ENCODE measurements around the gene UBE2G1. TPM values are rescaled to one million over a fixed set of nuclear protein-coding genes. Genes with fewer than 3 reads are reported as not detected.

Gene UBE2G1
- total RNA-seq, 1 donor from 2014 or later = 65.1 TPM

DNA sequence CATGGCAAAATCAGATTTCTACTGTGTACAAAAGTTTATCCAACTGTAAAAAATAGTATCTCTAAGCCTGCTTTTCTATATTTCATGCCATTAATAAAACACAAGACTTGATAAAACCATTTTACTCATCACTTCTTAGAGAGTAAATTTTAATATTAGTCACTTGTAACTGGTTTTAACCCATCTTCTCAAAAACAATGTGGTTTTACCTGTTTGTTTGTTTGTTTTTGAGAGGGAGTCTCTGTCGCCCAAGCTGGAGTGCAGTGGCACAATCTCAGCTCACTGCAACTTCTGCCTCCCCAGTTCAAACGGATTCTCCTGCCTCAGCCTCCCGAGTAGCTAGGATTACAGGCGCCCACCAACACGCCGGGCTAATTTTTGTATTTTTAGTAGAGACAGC, 32.1 kb downstream of the UBE2G1 start:
- Mint-ChIP-seq H3K4me3 (ENCODE audit: unreplicated experiment) (no peak overlapping the region), H3K27me3 (ENCODE audit: unreplicated experiment) (no peaks in the 10 kb centered on the region), H3K27ac (ENCODE audit: unreplicated experiment) (no peak overlapping the region), H3K4me1 (ENCODE audit: unreplicated experiment) (peaks cover 36% of the 10 kb centered on the region), H3K36me3 (ENCODE audit: unreplicated experiment) (peaks cover 2% of the 10 kb centered on the region), H3K9me3 (ENCODE audit: unreplicated experiment) (no peaks in the 10 kb centered on the region)
- DNase-seq (ENCODE audit: extremely low spot score, unreplicated experiment) = no peak
- TF ChIP-seq, protein P1, sequence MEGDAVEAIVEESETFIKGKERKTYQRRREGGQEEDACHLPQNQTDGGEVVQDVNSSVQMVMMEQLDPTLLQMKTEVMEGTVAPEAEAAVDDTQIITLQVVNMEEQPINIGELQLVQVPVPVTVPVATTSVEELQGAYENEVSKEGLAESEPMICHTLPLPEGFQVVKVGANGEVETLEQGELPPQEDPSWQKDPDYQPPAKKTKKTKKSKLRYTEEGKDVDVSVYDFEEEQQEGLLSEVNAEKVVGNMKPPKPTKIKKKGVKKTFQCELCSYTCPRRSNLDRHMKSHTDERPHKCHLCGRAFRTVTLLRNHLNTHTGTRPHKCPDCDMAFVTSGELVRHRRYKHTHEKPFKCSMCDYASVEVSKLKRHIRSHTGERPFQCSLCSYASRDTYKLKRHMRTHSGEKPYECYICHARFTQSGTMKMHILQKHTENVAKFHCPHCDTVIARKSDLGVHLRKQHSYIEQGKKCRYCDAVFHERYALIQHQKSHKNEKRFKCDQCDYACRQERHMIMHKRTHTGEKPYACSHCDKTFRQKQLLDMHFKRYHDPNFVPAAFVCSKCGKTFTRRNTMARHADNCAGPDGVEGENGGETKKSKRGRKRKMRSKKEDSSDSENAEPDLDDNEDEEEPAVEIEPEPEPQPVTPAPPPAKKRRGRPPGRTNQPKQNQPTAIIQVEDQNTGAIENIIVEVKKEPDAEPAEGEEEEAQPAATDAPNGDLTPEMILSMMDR (IDR thresholded peaks at IDR 0.05) = no peak

DNA sequence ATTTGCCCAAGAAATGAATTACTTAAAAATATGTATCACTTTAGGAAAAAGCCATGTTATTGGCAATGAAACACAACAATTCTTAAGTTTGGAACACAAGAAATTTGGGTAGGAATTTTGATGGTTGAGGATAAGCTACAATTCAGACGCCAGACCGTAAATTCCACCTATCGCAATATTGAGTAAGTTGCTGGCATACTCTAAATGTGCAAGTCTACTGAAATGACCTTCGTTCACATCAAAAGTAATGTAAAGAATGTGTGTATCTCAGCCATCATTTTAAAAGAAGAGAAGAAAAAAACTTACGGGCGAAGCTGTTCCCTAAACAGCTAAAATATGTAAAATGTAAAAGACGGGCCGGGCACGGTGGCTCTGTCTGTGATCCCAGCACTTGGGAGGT, 33.4 kb downstream of the UBE2G1 start:
- Mint-ChIP-seq H3K27me3 (ENCODE audit: unreplicated experiment) (no peaks in the 10 kb centered on the region), H3K27ac (ENCODE audit: unreplicated experiment) (peak overlapping the region; percentile 72), H3K9me3 (ENCODE audit: unreplicated experiment) (no peaks in the 10 kb centered on the region), H3K36me3 (ENCODE audit: unreplicated experiment) (peaks cover 2% of the 10 kb centered on the region), H3K4me1 (ENCODE audit: unreplicated experiment) (peaks cover 42% of the 10 kb centered on the region), H3K4me3 (ENCODE audit: unreplicated experiment) (no peak overlapping the region)
- no peak for DNase-seq (ENCODE audit: extremely low spot score, unreplicated experiment)
- TF ChIP-seq, protein P1 (IDR thresholded peaks at IDR 0.05) = no peak

DNA sequence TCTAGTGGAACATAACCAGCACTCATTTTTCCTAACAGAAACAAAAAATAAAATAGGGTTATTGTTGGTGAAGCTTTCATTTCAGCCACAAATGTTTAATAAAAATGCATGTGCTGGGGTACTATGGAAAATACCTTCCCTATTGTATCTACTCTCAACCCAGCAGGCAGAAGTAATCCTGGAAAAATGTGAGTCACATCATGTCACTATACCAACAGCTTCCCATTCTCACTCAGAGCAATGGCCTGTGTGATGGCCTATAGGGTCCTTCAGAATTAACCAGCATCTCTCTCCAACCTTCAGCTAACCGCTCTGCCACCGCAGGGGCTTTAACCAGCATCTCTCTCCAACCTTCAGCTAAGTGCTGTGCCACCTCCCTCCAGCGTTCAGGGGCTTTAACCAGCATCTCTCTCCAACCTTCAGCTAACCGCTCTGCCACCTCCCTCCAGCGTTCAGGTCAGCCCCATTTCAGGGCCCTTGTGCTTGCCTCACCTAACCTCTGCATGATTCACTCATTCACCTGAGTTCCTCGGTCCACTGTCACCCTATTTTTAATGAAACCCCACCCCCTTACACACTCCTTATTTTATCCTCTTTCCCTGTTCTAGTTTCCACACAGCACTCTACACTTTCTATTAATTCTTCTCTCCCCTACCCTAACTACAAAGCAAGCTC, 34.0 kb downstream of the UBE2G1 start:
- DNase-seq (ENCODE audit: extremely low spot score, unreplicated experiment) = no peak
- peaks cover 45% of the 10 kb centered on the region for H3K4me1 Mint-ChIP-seq (ENCODE audit: unreplicated experiment)

DNA sequence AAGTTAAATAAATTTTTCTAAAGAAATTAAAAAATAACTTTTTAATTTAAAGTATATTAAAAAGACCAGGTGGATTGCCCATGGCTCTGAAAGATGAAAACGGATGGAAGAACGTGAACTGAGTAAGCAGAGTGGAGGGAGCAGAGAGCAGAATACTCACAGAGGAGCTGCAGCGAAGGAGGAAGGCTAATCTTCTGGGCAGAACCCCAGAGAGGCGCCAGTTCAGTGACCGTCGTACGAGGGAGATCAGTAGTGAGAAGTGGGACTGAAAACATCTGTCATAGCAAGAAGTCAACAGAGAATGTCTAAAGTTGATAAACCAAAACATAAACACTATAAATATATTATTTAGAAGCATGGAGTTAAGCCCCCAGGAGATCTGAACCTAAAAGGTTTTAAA, 34.9 kb downstream of the UBE2G1 start:
- H3K4me3 Mint-ChIP-seq (ENCODE audit: unreplicated experiment) = no peak overlapping the region
- TF ChIP-seq, protein P1 (IDR thresholded peaks at IDR 0.05) = no peak
- peaks cover 45% of the 10 kb centered on the region for H3K4me1 Mint-ChIP-seq (ENCODE audit: unreplicated experiment)
- no peaks in the 10 kb centered on the region for H3K27me3 Mint-ChIP-seq (ENCODE audit: unreplicated experiment)
- H3K36me3 Mint-ChIP-seq (ENCODE audit: unreplicated experiment) = peaks cover 2% of the 10 kb centered on the region
- DNase-seq (ENCODE audit: extremely low spot score, unreplicated experiment) = no peak
- no peaks in the 10 kb centered on the region for H3K9me3 Mint-ChIP-seq (ENCODE audit: unreplicated experiment)
- H3K27ac Mint-ChIP-seq (ENCODE audit: unreplicated experiment) = peak overlapping the region; percentile 69

More for the DNA sequence above, 34.0 kb downstream of the UBE2G1 start:
- no peaks in the 10 kb centered on the region for H3K9me3 Mint-ChIP-seq (ENCODE audit: unreplicated experiment)
- H3K27ac Mint-ChIP-seq (ENCODE audit: unreplicated experiment) = peak overlapping the region; percentile 72
- H3K27me3 Mint-ChIP-seq (ENCODE audit: unreplicated experiment) = no peaks in the 10 kb centered on the region
- no peak overlapping the region for H3K4me3 Mint-ChIP-seq (ENCODE audit: unreplicated experiment)
- TF ChIP-seq, protein P1 (IDR thresholded peaks at IDR 0.05) = no peak
- H3K36me3 Mint-ChIP-seq (ENCODE audit: unreplicated experiment) = peaks cover 2% of the 10 kb centered on the region

DNA sequence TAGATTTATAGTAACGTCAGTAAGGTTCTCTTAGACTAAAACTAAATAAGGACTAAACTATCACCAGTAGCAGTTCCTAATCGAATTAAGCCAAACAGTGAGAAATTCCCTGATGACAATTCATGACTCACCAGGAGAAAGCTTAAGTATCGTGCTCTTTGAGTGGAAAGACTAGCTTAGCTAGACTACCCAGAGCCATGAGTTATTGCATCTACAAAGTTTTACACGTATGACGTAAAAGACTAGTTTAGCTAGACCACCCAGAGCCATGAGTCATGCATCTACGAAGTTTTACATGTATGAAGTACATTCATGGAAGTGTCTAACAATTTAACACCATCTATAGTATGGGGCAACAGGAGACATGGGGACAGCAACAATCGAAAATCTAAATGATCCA, 36.6 kb downstream of the UBE2G1 start:
- Mint-ChIP-seq H3K36me3 (ENCODE audit: unreplicated experiment) (peaks cover 8% of the 10 kb centered on the region), H3K27me3 (ENCODE audit: unreplicated experiment) (no peaks in the 10 kb centered on the region), H3K4me3 (ENCODE audit: unreplicated experiment) (no peak overlapping the region), H3K4me1 (ENCODE audit: unreplicated experiment) (peaks cover 47% of the 10 kb centered on the region), H3K9me3 (ENCODE audit: unreplicated experiment) (peaks cover 12% of the 10 kb centered on the region), H3K27ac (ENCODE audit: unreplicated experiment) (peak overlapping the region; percentile 82)
- DNase-seq (ENCODE audit: extremely low spot score, unreplicated experiment) = no peak
- TF ChIP-seq, protein P1 (IDR thresholded peaks at IDR 0.05) = no peak

All from osteocyte (in vitro differentiated cells).